Activated CD8-positive, alpha-beta memory T cell treated with anti-CD3 and anti-CD28 coated beads, Interleukin-2, amount 50 U/mL, for 24 hours (primary cell): ENCODE measurements around the gene IL1RAPL1.

Experiments
- DNase-seq: peaks from one replicate; pipeline ENCODE4 v3.0.0-alpha.2; 2020; ENCODE audit errors: extremely low read depth

The IL1RAPL1 gene

DNA sequence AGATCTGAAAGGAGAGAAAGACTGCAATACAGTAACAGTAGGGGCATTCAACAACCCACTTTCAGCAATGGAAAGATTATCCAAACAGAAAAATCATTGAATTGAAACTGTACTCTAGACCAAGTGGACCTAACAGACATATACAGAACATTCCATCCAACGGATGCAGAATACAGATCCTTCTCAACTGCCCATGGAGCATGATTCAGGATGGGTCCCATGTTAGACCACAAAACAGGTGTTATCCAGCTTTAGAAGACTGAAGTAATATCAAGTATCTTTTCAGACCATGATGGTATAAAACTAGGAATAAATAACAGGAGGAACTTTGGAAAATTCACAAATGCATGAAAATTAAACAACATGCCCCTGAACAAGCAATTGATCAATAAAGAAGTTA, 1060.9 kb downstream of the IL1RAPL1 start:
- no peak for DNase-seq

DNA sequence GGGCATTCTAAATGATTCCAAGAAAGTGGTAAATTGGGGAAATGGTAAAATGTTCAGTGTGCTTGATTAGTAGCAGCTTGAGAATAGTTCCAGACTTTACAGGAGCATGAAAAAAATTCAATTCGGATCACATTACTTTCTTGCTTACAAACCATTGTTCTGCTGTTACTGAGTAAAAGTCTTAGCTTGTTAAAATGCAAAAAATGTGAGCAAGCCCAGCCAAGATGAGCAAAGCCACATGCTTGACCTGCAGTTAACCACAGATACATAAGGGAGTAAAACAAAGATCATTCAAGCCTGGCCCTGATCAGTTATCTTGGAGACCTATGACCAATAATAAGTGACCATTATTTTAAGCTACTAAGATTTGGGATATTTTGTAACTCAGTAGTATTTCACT, 1065.2 kb downstream of the IL1RAPL1 start:
- DNase-seq = no peak

DNA sequence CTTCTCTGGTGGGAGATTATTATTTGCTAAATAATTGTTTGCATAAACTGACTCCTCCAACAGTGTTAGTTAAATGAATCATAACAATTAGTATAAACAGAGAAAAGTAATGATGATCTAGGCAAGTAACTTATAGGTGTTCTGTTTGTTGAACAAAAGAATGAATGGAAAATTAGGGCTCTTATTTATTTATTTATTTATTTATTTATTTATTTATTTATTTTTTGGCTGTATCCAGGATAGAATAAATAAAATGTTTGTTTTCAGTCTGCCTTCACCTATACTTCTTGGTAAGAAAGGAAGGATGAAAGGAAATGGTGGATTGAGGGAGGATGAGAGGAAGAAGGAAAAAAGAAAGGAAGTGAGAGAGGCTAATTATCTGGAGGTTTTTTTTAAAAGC, 1066.5 kb downstream of the IL1RAPL1 start:
- DNase-seq = no peak

DNA sequence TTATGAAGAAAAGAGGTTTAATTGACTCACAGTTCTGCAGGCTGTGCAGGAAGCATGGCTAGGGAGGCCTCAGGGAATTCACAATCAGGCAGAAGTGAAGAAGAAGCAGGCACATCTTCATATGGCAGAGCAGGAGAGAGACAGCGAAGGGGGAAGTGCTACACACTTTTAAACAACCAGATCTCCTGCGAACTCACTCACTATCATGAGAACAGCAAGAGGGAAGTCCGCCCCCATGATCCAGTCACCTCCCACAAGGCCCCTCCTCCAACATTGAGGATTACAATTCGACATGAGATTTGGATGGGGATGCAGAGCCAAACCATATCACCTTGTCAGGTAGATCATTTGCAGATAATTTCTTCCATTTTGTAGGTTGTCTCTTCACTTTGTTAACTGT, 1072.7 kb downstream of the IL1RAPL1 start:
- DNase-seq = no peak

DNA sequence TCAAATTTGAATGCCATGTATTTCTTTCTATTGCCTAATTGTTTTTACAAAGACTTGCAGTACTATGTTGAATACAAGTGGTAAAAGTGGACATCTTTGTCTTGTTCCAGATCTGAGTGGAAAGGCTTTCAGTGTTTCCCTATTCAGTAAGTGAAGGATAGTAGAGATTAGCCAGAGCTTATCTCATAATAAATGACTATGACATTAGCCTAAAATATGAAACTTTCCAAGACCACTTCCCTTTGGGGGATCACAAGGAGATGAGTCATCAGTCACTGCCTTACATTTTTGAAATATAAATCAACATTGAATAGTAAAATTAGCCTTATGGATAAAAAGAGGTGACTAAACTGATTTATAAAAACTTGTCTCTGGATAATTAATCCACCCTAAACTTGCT, 1074.0 kb downstream of the IL1RAPL1 start:
- DNase-seq = no peak

DNA sequence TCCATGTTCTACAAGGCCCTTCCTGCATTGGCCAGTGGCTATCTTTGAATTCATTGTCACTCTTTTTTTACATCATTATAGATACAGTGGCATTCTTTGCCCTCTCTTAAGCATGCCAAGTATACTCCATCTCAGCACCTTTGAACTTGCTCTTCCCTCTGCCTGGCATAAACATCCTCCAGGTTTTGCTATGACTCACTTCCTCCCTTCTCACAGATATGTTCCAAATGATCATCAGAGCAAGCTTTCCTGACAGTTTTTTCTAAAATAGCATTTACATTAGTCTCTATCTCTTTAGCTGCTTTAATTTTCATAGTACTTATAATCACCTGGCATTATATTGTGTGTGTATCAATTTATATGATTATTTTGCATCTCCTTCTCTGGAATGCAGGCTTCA, 1074.9 kb downstream of the IL1RAPL1 start:
- DNase-seq = no peak

DNA sequence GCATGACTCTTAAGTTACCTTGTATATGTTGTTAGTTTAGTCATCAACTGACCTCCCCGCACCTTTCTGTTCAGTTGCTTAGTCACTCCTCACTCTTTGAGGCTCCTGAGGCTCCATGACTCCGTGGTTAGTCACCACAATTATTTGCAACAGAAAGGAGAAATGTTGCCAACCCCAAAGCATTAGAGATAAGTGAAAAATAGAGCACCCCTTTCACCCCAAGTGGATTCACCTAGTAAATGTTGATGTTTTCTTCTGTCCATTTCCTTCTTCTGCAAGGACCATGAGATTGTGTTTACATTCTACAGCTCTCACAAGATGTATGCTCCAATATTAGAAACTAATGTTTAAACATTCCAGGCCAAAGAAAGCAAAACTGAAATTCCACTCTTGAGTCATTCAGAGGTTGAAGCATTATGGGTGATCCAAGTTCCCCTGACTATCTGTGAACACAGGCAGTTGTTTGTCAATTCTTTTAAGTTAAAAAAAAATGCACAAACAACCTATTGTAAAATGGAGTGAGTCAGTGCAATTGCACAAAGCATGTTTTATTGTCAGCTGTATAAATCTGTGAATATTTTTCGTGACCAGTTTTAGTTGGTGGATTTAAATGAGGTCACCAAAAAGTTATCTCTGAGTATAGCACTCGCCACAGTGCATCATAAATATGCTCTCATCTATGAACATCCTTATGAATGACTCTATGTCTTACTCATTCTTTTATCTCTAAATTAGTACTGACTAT, 1075.7 kb downstream of the IL1RAPL1 start:
- no peak for DNase-seq

DNA sequence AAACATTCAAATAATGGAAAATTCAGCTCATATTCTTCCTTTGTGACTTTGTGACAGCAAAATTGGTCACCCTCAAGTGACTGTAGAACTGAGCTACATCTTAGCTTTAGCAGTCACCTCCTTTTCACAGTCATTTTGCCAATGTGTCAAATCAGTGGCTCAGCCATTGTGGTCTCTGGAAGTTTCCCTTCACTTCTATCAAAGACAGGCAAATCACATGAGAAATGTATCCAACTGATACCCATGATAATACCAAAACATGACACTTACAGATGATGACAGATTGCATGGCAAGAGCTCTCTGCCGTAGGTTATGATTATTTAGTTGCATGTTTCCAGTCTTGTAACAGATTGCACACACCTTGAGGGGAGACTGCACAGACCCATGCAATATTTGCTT, 1078.3 kb downstream of the IL1RAPL1 start:
- no peak for DNase-seq

DNA sequence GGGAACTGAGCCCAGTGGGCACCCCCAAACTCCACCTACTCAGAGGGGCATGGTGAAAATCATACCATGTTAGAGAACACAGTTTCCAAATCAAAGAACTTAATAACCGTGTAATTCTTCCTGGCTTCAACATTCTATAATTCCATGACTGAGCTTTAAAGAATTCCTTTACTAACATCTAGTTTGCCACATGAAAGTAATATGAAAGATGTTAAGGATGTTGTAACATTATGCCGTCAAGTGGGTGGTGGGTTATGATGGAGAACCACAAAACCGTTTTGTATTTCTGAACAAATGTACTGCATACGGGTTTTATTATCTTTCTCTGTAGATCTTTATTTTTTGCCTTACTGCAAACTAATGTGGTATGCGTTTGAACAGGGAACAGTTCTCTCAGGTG, 1079.1 kb downstream of the IL1RAPL1 start:
- DNase-seq = no peak

DNA sequence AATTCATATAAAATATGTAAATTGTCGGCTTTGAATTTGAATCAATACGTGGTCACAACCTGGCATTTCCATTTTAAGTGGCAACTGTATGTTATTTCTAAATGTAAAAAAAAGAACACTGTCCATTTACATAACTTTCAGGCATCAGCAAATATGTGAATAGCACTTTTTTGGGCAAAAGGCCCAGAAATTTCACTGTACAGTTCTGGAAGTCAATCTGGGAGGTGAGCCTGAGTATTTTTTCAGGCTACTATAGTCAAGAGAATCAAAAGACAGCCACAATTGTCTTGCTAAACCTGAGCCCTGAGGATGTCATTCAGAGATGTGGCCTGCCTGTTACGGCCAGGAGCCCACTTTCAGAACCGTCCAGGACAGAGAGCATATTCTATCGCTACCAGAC, 1084.2 kb downstream of the IL1RAPL1 start:
- DNase-seq = no peak

DNA sequence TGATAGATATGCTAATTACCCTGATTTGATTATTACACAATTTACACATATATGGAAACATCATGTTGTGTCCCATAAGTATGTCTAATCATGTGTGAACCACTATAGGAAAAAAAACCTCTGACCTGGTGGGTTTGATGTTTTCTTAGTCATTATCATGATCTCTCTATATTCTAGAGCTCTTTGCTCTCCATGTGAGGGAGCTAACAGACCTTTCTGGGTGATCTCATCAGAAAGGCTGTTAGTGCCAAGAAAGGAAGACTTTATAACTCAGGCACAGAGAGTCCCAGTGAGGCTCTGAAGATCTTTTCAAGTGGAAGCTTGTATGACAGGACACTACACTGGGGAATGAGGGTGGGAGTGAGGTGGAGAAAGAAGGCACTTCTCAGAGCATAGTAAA, 1100.4 kb downstream of the IL1RAPL1 start:
- no peak for DNase-seq

DNA sequence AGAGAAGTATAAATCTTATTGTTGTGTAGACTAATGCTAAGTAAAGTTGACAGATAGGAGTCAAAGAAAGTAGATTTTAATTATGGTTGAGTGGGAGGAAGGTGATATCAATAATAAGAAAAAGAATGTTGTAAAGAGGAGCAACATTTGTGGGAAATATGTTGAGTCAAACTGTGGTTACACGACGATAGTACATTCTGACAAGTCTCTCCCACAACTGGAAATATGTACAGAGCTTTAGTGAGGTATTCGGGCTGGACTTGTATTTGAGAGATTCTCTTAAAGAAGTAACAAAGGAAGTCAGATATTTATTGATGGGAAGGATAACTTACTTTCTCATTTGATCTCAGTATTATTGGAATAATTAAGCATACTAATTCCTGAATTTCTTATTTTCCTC, 1102.8 kb downstream of the IL1RAPL1 start:
- no peak for DNase-seq

DNA sequence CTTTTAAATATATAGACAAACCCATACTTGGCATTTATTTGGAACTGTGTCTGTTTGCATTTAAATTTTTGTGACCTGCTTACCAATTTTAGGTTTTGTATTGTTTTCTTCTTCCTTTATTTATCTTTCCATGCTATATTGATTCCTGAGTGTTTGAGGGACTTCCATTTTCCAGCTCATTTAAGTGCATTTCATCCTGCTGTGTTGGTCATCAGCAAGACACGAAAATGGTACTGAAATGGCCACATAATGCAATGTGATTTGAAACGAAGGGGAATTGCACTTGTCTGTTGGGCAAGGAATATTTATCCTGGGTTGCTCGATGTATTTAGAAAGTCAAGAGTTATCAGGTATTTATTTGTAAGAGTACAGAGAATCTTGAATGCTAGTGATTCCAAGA, 1103.8 kb downstream of the IL1RAPL1 start:
- DNase-seq = no peak

DNA sequence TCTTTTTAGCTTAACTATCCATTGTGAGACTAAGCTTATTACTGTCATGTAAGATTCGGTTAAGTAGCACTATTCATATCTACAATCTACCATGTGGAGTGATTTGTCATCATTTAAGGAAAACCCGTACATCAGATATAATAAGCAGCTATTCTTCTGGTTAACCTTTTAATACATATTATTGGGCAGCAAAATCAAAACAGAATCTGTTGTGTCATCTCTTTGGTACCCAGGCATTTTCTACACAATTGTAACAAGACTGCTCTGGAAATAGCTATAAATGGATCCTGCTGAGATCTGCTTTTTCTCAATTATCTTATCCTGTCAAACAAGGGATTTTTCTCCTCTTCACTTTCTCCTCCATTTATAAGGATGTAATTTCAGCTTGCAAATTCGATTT, 1106.7 kb downstream of the IL1RAPL1 start:
- no peak for DNase-seq

DNA sequence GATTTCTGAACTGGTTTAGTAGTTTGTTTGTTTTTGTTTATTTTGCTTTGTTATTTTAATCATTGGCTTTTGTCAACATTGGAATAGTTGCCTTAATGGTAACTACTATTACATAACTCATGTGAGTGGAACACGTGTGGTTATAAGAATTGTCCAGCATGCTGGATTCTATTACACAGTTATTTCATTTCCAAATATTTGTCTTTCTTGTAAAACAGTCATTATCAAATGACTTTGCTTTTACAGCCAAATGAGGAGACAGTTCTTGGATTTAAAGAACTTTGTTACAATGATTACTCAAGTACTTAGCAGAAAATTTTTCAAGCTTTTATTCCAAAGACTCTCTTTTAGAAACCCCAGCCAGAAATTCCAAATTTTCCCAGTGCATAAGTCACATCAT, 1112.0 kb downstream of the IL1RAPL1 start:
- no peak for DNase-seq

DNA sequence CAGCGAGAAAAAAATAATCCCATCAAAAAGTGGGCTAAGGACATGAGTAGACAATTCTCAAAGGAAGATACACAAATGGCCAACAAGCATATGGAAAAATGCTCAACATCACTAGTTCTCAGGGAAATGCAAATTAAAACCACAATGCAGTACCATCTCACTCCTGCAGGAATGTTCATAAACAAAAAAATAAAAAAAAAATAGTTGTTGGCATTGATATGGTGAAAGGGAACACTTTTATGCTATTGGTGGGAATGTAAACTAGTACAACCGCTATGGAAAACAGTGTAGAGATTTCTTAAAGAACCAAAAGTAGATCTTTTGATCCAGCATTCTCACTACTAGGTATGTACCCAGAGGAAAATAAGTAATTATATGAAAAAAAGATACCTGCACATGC, 1119.8 kb downstream of the IL1RAPL1 start:
- no peak for DNase-seq

DNA sequence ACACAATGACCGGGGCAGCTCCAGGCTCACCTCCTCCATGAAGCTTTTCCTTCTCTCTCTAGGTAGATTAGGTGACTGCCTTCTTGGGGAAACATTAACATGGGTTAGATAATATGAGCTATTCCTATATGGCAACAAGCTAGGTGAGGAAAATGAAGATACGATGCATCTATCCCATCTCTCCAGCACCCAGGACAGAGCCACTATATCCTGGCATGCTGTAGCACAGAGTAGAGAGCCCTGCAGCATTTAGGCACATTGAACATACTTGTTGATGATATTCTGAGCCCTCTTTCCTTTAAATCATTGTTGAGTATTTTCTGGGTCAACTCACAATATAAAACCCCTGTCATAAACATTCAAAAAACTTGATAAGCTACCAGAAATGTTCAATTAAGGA, 1133.9 kb downstream of the IL1RAPL1 start:
- no peak for DNase-seq

DNA sequence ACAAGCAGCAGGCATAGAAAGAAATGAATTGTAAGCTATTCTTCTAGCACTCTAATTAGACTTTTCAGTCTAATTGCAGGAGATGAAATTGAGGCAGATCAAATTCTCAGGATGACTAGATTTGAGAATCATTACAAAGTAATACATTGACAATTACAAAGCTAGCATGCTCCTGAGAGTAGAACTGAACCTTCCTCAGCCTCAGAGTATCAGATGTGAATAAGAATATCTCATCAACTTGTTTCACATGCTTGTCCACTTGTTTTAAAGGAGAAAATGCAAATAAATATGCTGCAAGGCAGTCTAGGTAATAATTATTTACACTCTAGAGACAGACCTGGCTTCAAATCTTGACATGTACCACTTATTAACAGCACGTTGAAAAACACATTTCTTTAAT, 1137.1 kb downstream of the IL1RAPL1 start:
- no peak for DNase-seq

DNA sequence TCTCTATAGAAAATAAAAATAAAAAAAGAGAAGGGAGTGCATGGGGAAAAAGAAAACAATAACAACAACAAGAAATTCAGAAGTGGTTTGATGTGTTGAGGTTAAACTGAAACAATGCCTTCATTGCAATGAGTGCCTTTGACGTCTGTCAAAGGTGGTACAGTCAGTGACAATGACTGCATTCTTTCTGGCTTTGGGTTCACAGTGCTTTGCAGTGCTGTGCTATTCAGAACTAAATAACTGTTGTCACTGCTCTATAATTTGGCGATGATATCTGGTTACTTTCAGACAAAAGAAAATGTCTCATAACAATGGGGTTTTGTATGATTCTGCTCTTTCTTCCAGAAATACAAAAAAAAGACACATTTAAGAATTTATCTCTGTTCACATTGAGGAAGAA, 1139.6 kb downstream of the IL1RAPL1 start:
- no peak for DNase-seq

DNA sequence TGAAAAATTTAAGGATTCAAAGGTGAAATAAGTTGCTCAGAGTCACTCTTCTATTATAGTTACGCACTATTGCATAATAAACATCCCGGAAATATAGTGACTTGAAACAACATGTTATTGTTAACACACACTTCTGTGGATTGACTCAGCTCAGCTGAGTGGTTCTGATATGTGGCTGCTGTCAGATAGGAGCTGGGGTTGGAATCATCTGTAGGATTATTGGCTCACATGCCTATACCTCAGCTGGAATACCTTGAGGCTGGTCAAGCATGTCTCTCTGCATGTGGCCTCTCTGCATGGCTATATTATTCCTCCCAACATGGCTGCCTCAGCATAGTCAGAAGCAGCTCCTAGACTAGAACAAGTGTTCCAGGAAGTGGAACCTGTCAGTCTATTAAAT, 1141.4 kb downstream of the IL1RAPL1 start:
- no peak for DNase-seq

DNA sequence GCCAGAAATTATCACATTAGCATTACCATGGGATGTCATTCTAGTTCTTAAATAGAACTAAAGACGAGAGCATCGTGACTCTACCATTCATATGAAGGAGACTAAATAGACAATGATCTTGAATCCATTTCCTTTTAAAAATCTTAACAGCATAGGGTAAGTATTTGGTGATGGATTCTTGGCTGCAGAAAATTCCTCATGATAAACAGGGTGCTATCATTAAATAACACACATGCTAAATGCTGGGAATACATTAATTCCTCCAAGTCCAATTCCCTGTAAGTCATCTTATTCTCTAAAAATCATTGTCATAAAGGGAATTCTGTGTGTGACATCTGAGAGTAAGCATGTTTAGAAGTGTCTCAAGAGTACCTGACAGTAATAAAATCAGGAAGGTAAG, 1157.7 kb downstream of the IL1RAPL1 start:
- DNase-seq = no peak

DNA sequence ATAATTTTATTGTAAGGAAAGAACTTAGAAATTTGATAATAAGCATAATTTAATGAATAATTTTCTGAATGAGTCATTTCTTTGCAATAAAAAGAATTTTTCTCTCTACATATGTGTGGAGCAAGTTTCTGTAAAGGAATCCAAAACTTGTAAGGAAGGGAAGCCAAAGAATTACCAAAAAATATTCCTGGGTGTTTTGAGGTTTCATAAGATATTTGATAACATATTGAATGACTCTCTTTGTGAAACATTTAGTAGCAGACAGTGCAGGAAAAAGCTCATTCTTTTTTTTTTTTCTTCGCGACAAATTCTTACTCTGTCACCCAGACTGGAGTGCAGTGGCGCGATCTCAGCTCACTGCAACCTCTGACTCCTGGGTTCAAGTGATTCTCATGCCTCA, 1159.1 kb downstream of the IL1RAPL1 start:
- DNase-seq = no peak

DNA sequence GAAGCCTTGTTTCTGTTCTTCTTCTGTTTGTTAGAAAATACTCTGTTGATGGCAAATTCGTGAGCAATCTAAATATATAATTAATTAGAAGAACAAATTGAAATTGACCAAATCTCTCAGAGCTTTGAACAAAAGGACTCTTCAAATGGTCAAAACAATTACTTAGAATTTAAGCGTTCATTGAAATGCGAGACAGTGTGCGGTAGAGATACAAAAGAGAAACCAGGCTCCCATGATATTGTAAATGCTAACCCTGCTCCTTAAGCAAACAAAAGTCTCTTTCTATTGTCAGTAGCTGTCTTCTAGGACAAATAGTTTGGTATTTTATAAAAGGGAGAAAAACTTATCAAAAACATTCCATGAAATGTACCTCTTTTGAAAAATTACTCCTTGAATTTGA, 1174.8 kb downstream of the IL1RAPL1 start:
- DNase-seq = no peak

DNA sequence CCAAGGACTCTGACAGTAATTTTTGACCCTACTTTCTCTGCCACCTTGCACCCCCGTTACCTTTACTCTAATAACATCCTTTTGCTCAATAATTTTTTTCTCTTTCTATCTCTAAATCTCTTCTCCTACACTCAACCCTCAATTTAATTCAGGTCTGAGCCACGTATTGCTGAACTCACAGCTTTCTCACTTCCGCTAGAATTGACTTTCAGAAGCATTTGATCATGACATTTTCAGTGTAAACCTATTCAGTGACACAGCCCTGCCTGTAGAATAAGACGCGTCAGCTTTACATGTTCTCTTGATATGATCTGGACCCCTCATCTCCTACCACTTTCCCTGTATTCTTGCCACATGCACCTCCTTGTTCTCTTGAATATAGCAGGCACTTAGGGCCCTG, 1188.6 kb downstream of the IL1RAPL1 start:
- DNase-seq = no peak
